ENCODE data around the gene RNF11. TPM values are rescaled to one million over a fixed set of nuclear protein-coding genes. Genes with fewer than 3 reads are reported as not detected.

The RNF11 gene
- total RNA-seq, 4 donors from 2014 or later, result 36.9 to 110 (median 75.6) TPM

GRCh38 chr1:51299981-51300670 lies 64.1 kb downstream of the RNF11 start:
- no peaks in the 10 kb centered on the region for H3K36me3 ChIP-seq
- no peak for TF ChIP-seq CTCF (IDR thresholded peaks at IDR 0.05)
- TF ChIP-seq POLR2A (IDR thresholded peaks at IDR 0.05), result no peak
- intact Hi-C loops (cut with DNase I; ENCODE audit: low total_unique reads), result no loop called here
- no peak overlapping the region for H3K4me3 ChIP-seq
- H3K27me3 ChIP-seq, result no peaks in the 10 kb centered on the region
- H3K4me1 ChIP-seq, result no peaks in the 10 kb centered on the region
- DNase-seq, result no peak
- H3K27ac ChIP-seq, result no peak overlapping the region
- H3K9me3 ChIP-seq, result no peaks in the 10 kb centered on the region

- no peaks in the 10 kb centered on the region for H3K9me3 ChIP-seq
- intact Hi-C loops (cut with DNase I; ENCODE audit: low total_unique reads), result no loop called here
- TF ChIP-seq POLR2A (IDR thresholded peaks at IDR 0.05), result no peak
- no peak for TF ChIP-seq CTCF (IDR thresholded peaks at IDR 0.05)
- no peak for DNase-seq
- no peak overlapping the region for H3K27ac ChIP-seq
- no peaks in the 10 kb centered on the region for H3K4me1 ChIP-seq
- no peaks in the 10 kb centered on the region for H3K27me3 ChIP-seq
- no peaks in the 10 kb centered on the region for H3K36me3 ChIP-seq
- H3K4me3 ChIP-seq, result no peak overlapping the region
Observed at GRCh38 chr1:51301152-51301843, 65.2 kb downstream of the RNF11 start.

- intact Hi-C loops (cut with DNase I; ENCODE audit: low total_unique reads), result no loop called here
- no peak for DNase-seq
Observed at GRCh38 chr1:51301844-51302162, 65.7 kb downstream of the RNF11 start.

GRCh38 chr1:51302270-51302669 lies 66.2 kb downstream of the RNF11 start:
- H3K9me3 ChIP-seq, result no peaks in the 10 kb centered on the region
- no peak overlapping the region for H3K4me3 ChIP-seq
- no peaks in the 10 kb centered on the region for H3K4me1 ChIP-seq
- no peaks in the 10 kb centered on the region for H3K36me3 ChIP-seq
- H3K27ac ChIP-seq, result no peak overlapping the region
- no peak for TF ChIP-seq POLR2A (IDR thresholded peaks at IDR 0.05)
- intact Hi-C loops (cut with DNase I; ENCODE audit: low total_unique reads), result no loop called here
- DNase-seq, result no peak
- H3K27me3 ChIP-seq, result no peaks in the 10 kb centered on the region

More at GRCh38 chr1:51301844-51302162, 65.7 kb downstream of the RNF11 start:
- H3K4me1 ChIP-seq, result no peaks in the 10 kb centered on the region
- no peak for TF ChIP-seq POLR2A (IDR thresholded peaks at IDR 0.05)
- no peak overlapping the region for H3K4me3 ChIP-seq
- H3K27ac ChIP-seq, result no peak overlapping the region
- H3K36me3 ChIP-seq, result no peaks in the 10 kb centered on the region
- H3K9me3 ChIP-seq, result no peaks in the 10 kb centered on the region
- no peaks in the 10 kb centered on the region for H3K27me3 ChIP-seq

- no peaks in the 10 kb centered on the region for H3K27me3 ChIP-seq
- H3K4me3 ChIP-seq, result no peak overlapping the region
- H3K9me3 ChIP-seq, result no peaks in the 10 kb centered on the region
- no peak overlapping the region for H3K27ac ChIP-seq
- TF ChIP-seq CTCF (IDR thresholded peaks at IDR 0.05), result no peak
- TF ChIP-seq POLR2A (IDR thresholded peaks at IDR 0.05), result no peak
- intact Hi-C loops (cut with DNase I; ENCODE audit: low total_unique reads), result no loop called here
- H3K4me1 ChIP-seq, result no peaks in the 10 kb centered on the region
- no peaks in the 10 kb centered on the region for H3K36me3 ChIP-seq
- no peak for DNase-seq
Observed at GRCh38 chr1:51302746-51303145, 66.7 kb downstream of the RNF11 start.

- no peak overlapping the region for H3K27ac ChIP-seq
- TF ChIP-seq CTCF (IDR thresholded peaks at IDR 0.05) (no peak), POLR2A (IDR thresholded peaks at IDR 0.05) (no peak)
- intact Hi-C loops (cut with DNase I; ENCODE audit: low total_unique reads), result no loop called here
Observed at GRCh38 chr1:51303315-51303714, 67.2 kb downstream of the RNF11 start.

More at GRCh38 chr1:51303315-51303714, 67.2 kb downstream of the RNF11 start:
- Histone ChIP-seq H3K9me3 (no peaks in the 10 kb centered on the region), H3K4me1 (no peaks in the 10 kb centered on the region), H3K27me3 (no peaks in the 10 kb centered on the region), H3K36me3 (no peaks in the 10 kb centered on the region), H3K4me3 (no peak overlapping the region)
- DNase-seq, result no peak

All from uterus (tissue), 4 donors.